ENCODE data around the gene SPTBN1.

Gene SPTBN1

DNA sequence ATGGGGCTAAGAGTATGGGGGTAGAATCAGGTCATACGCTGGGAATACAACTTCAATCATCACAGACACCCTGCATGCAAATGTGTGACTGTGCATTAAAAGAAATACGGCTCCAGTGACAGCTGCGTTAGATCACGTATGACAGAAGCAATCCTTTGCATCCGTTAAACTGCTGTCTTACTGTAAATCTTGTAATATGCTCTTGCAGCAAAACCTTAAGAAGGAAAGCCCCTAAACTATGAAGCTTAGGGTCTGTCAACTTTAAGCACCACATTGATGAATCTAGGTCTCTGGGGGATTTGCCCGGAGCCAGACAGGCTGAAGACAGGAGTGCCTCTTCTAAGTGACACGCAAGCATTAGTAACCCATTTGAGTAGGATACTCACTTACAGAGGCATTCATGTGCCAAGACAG lies 182.7 kb downstream of the SPTBN1 start:
- peaks cover 21% of the 10 kb centered on the region for H3K4me1 ChIP-seq (ENCODE audit: control insufficient read depth, insufficient read depth, low read length, unreplicated experiment)
- H3K79me2 ChIP-seq (ENCODE audit: control insufficient read depth, insufficient read depth, low read length, unreplicated experiment): peaks cover 29% of the 10 kb centered on the region
- H3K27me3 ChIP-seq (ENCODE audit: insufficient read depth, low read length): no peaks in the 10 kb centered on the region
- no peak overlapping the region for H3K4me3 ChIP-seq (ENCODE audit: low read depth, low read length)
- H3K36me3 ChIP-seq (ENCODE audit: insufficient read depth, low read length): peaks cover 39% of the 10 kb centered on the region
- no peak overlapping the region for H3K27ac ChIP-seq (ENCODE audit: low read depth, low read length)
- H2AFZ ChIP-seq (ENCODE audit: low read length, unreplicated experiment): no peak overlapping the region

DNA sequence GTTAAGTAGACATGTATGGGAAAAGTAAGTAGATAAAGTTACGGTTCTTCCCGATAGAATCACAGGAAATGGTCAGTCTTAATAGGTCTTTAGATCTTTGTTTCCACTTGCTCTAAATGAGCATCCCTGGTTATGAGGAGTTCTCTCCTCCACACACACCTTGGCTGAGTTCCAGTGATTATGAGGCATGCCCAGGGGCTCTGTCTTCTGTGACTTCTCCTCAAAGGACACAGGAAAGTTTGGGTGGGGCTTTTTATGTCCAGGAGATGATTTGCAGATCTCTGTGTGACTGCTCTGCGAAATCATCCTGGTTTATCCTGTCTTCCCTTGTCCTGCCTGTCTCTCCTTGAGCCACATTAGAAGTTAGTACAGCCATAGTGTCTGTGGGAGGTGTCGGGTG lies 183.5 kb downstream of the SPTBN1 start:
- Histone ChIP-seq H3K36me3 (ENCODE audit: insufficient read depth, low read length) (peaks cover 46% of the 10 kb centered on the region), H3K4me3 (ENCODE audit: low read depth, low read length) (no peak overlapping the region), H3K79me2 (ENCODE audit: control insufficient read depth, insufficient read depth, low read length, unreplicated experiment) (peaks cover 22% of the 10 kb centered on the region), H3K27ac (ENCODE audit: low read depth, low read length) (no peak overlapping the region), H3K4me1 (ENCODE audit: control insufficient read depth, insufficient read depth, low read length, unreplicated experiment) (peaks cover 13% of the 10 kb centered on the region), H2AFZ (ENCODE audit: low read length, unreplicated experiment) (no peak overlapping the region), H3K27me3 (ENCODE audit: insufficient read depth, low read length) (no peaks in the 10 kb centered on the region)

DNA sequence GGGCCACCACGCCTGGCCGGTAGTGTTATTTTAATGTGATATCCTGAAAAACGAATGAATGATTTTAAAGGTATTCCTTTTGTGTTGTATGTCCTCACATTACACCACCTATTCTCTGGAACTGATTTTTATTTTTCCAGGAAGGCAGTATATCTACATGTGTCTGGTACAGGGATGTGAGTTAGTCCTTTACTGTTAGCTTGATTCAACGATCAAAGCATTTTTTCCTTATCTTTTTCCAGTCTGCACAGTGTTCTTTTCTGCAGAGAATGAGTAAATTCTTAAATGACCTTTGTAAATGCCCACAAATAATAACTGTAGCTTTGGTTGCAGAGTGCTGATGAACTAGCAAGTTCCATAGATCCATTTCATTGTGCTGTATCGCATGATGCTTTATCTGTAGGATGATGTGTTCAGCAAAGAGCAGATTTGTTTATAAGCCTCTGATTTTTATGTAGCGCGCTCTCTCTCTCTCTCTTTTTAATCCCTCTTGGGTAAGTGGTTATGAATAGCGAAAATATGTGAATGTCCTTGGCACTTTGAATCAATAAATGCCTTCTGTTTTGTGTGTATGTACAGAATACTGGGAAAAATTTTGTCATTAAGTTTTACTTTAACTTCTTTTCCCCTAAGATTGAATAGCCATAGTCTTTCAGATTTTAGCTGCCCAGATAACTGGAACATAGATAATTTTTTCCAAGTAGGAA lies 184.9 kb downstream of the SPTBN1 start:
- Histone ChIP-seq H3K4me3 (ENCODE audit: low read depth, low read length) (no peak overlapping the region), H3K27ac (ENCODE audit: low read depth, low read length) (no peak overlapping the region), H2AFZ (ENCODE audit: low read length, unreplicated experiment) (no peak overlapping the region), H3K27me3 (ENCODE audit: insufficient read depth, low read length) (no peaks in the 10 kb centered on the region), H3K79me2 (ENCODE audit: control insufficient read depth, insufficient read depth, low read length, unreplicated experiment) (peaks cover 16% of the 10 kb centered on the region), H3K4me1 (ENCODE audit: control insufficient read depth, insufficient read depth, low read length, unreplicated experiment) (no peaks in the 10 kb centered on the region), H3K36me3 (ENCODE audit: insufficient read depth, low read length) (peaks cover 59% of the 10 kb centered on the region)

DNA sequence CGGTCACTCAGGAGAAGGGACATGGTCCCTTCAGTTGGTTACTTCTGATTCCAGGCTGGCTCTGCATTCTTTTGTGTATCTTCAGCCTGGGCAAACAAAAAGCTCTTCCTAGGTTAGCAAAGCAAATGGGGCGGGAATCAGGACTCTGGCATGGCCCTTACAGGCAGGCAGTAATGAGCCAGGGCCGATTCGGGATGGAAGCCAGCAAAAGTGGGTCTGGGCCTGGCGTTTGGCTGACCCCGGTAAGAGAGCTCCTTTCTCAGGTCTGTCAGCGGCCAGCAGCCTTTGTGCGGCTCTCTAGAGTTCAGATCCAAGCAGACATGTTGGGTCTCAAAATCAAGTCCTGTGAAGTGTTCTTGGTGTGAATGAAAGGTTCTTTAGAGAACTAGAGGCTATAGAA lies 185.9 kb downstream of the SPTBN1 start:
- Histone ChIP-seq H2AFZ (ENCODE audit: low read length, unreplicated experiment) (no peak overlapping the region), H3K36me3 (ENCODE audit: insufficient read depth, low read length) (peaks cover 67% of the 10 kb centered on the region), H3K27ac (ENCODE audit: low read depth, low read length) (no peak overlapping the region), H3K4me3 (ENCODE audit: low read depth, low read length) (no peak overlapping the region), H3K4me1 (ENCODE audit: control insufficient read depth, insufficient read depth, low read length, unreplicated experiment) (no peaks in the 10 kb centered on the region), H3K27me3 (ENCODE audit: insufficient read depth, low read length) (no peaks in the 10 kb centered on the region), H3K79me2 (ENCODE audit: control insufficient read depth, insufficient read depth, low read length, unreplicated experiment) (peaks cover 10% of the 10 kb centered on the region)

DNA sequence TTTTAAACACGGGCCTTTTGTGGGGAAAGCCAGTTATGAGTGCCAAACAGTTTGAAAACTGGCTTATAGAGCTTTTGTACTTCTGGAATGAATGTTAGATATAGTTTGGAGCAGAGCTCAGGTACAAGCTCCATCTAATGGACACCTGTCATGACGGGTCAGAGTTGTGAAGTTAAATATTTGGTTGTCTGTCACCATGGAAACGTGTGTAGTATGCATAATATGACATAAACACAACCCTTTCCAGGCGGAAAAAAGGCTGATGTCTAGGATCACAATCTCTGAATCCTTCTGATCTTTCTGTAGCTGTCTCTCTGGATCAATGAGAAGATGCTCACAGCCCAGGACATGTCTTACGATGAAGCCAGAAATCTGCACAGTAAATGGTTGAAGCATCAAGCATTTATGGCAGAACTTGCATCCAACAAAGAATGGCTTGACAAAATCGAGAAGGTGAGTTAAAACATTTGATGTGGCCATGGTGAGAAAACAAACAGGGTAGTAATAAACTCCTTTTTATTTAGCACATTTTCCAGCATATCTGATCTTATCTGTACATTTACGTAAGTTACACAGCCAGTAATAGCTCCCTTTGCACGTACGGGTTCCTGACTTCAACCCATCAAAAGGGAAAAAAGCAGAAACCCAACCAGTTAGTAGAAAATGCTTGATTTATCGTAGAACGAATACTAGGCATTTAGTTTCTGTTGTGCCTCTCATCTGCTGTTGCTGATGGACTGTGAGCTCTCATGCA lies 186.7 kb downstream of the SPTBN1 start:
- H3K4me3 ChIP-seq (ENCODE audit: low read depth, low read length): no peak overlapping the region
- H3K4me1 ChIP-seq (ENCODE audit: control insufficient read depth, insufficient read depth, low read length, unreplicated experiment): no peaks in the 10 kb centered on the region
- H3K27me3 ChIP-seq (ENCODE audit: insufficient read depth, low read length): no peaks in the 10 kb centered on the region
- H3K27ac ChIP-seq (ENCODE audit: low read depth, low read length): no peak overlapping the region
- peaks cover 10% of the 10 kb centered on the region for H3K79me2 ChIP-seq (ENCODE audit: control insufficient read depth, insufficient read depth, low read length, unreplicated experiment)
- no peak overlapping the region for H2AFZ ChIP-seq (ENCODE audit: low read length, unreplicated experiment)
- H3K36me3 ChIP-seq (ENCODE audit: insufficient read depth, low read length): peaks cover 67% of the 10 kb centered on the region

DNA sequence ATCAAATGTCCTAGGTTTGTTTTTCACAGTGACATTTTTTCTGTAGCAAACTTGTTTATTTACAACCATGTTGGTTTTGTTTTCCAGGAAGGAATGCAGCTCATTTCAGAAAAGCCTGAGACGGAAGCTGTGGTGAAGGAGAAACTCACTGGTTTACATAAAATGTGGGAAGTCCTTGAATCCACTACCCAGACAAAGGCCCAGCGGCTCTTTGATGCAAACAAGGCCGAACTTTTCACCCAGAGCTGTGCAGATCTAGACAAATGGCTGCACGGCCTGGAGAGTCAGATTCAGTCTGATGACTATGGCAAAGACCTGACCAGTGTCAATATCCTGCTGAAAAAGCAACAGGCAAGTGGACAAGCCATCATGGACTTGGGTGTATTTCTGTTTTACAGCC lies 188.1 kb downstream of the SPTBN1 start:
- Histone ChIP-seq H3K27ac (ENCODE audit: low read depth, low read length) (no peak overlapping the region), H3K4me3 (ENCODE audit: low read depth, low read length) (no peak overlapping the region), H2AFZ (ENCODE audit: low read length, unreplicated experiment) (no peak overlapping the region), H3K4me1 (ENCODE audit: control insufficient read depth, insufficient read depth, low read length, unreplicated experiment) (no peaks in the 10 kb centered on the region), H3K79me2 (ENCODE audit: control insufficient read depth, insufficient read depth, low read length, unreplicated experiment) (peaks cover 2% of the 10 kb centered on the region), H3K36me3 (ENCODE audit: insufficient read depth, low read length) (peaks cover 67% of the 10 kb centered on the region), H3K27me3 (ENCODE audit: insufficient read depth, low read length) (no peaks in the 10 kb centered on the region)

DNA sequence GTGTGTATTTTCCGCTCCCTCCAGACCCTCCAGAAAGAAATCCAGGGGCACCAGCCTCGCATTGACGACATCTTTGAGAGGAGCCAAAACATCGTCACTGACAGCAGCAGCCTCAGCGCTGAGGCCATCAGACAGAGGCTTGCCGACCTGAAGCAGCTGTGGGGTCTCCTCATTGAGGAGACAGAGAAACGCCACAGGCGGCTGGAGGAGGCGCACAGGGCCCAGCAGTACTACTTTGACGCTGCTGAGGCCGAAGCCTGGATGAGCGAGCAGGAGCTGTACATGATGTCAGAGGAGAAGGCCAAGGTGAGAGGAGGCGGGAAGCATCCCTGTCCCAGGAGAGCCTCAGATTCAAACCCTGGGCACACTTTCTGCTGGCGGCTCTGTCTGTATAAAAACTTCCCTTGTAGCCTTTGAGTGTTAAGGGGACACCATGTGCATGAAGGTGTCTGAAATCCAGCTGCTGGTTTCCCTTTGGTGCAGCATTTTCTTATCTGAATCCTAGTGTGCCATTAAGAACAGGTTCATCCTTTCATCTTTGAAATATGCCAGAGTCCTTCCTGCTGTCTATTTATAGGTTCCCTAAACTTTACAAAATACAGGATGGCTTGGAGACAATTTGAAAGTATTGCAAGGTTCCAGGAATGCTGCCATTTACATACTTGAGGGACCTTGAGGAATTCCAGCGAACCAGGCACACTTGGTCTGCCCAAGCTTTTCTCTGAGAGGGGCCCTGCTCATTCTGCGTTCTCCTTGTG lies 190.2 kb downstream of the SPTBN1 start:
- Histone ChIP-seq H3K27me3 (ENCODE audit: insufficient read depth, low read length) (no peaks in the 10 kb centered on the region), H3K79me2 (ENCODE audit: control insufficient read depth, insufficient read depth, low read length, unreplicated experiment) (peaks cover 2% of the 10 kb centered on the region), H3K36me3 (ENCODE audit: insufficient read depth, low read length) (peaks cover 76% of the 10 kb centered on the region), H3K4me3 (ENCODE audit: low read depth, low read length) (no peak overlapping the region), H2AFZ (ENCODE audit: low read length, unreplicated experiment) (no peak overlapping the region), H3K4me1 (ENCODE audit: control insufficient read depth, insufficient read depth, low read length, unreplicated experiment) (no peaks in the 10 kb centered on the region), H3K27ac (ENCODE audit: low read depth, low read length) (no peak overlapping the region)

DNA sequence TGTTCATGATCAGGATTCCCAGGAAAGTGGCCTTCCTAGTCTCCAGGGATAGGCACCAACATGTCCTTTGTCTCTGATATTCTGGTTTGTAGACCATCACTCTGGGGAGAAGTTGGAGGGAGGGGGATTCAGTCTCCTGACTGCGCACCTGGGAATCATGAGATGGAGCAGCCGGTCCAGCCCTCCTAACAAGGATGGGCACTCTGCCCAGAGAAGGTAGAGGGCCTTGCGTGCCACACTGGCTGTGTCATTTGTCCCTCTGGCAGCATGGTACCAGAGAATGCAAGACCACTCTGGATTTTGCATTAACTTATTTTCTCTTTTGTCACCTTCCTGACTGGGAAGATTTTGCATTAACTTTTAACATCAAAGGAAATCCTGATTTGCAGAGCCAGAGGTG lies 192.1 kb downstream of the SPTBN1 start:
- Histone ChIP-seq H3K27me3 (ENCODE audit: insufficient read depth, low read length) (no peaks in the 10 kb centered on the region), H3K4me3 (ENCODE audit: low read depth, low read length) (no peak overlapping the region), H3K4me1 (ENCODE audit: control insufficient read depth, insufficient read depth, low read length, unreplicated experiment) (peaks cover 6% of the 10 kb centered on the region), H2AFZ (ENCODE audit: low read length, unreplicated experiment) (no peak overlapping the region), H3K27ac (ENCODE audit: low read depth, low read length) (no peak overlapping the region), H3K79me2 (ENCODE audit: control insufficient read depth, insufficient read depth, low read length, unreplicated experiment) (no peaks in the 10 kb centered on the region), H3K36me3 (ENCODE audit: insufficient read depth, low read length) (peaks cover 82% of the 10 kb centered on the region)

DNA sequence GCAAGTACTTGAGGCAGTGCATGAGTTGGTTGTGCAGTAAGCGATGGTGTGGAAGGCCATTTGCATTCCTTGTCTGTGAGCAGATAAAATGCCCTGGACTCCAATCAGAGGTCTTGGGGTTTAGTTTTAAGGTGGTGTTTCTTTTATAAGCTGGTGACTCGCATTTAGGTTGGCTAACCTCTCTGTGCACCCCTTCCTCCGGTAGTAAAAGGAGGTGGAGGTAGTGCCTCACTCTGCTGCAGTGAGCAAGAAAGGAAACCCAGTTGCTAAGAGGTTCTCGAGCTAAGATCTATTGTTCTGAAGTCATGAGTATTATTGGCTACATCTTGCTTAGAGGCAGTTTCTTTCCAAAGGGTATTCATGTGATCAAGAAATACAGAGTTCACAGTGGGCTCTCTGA lies 193.1 kb downstream of the SPTBN1 start:
- peaks cover 84% of the 10 kb centered on the region for H3K36me3 ChIP-seq (ENCODE audit: insufficient read depth, low read length)
- no peak overlapping the region for H2AFZ ChIP-seq (ENCODE audit: low read length, unreplicated experiment)
- H3K27ac ChIP-seq (ENCODE audit: low read depth, low read length): no peak overlapping the region

DNA sequence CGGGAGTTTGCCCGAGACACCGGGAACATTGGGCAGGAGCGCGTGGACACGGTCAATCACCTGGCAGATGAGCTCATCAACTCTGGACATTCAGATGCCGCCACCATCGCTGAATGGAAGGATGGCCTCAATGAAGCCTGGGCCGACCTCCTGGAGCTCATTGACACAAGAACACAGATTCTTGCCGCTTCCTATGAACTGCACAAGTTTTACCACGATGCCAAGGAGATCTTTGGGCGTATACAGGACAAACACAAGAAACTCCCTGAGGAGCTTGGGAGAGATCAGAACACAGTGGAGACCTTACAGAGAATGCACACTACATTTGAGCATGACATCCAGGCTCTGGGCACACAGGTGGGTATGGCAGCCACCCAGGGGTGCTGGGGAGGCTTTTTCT lies 193.5 kb downstream of the SPTBN1 start:
- H3K27me3 ChIP-seq (ENCODE audit: insufficient read depth, low read length): no peaks in the 10 kb centered on the region
- no peak overlapping the region for H3K27ac ChIP-seq (ENCODE audit: low read depth, low read length)
- H3K4me1 ChIP-seq (ENCODE audit: control insufficient read depth, insufficient read depth, low read length, unreplicated experiment): peaks cover 6% of the 10 kb centered on the region
- peaks cover 80% of the 10 kb centered on the region for H3K36me3 ChIP-seq (ENCODE audit: insufficient read depth, low read length)
- H2AFZ ChIP-seq (ENCODE audit: low read length, unreplicated experiment): no peak overlapping the region
- no peaks in the 10 kb centered on the region for H3K79me2 ChIP-seq (ENCODE audit: control insufficient read depth, insufficient read depth, low read length, unreplicated experiment)
- no peak overlapping the region for H3K4me3 ChIP-seq (ENCODE audit: low read depth, low read length)

More for the DNA sequence above, 193.1 kb downstream of the SPTBN1 start:
- peaks cover 6% of the 10 kb centered on the region for H3K4me1 ChIP-seq (ENCODE audit: control insufficient read depth, insufficient read depth, low read length, unreplicated experiment)
- no peaks in the 10 kb centered on the region for H3K79me2 ChIP-seq (ENCODE audit: control insufficient read depth, insufficient read depth, low read length, unreplicated experiment)
- H3K4me3 ChIP-seq (ENCODE audit: low read depth, low read length): no peak overlapping the region
- H3K27me3 ChIP-seq (ENCODE audit: insufficient read depth, low read length): no peaks in the 10 kb centered on the region

All from ACC112 (cell line).